ENCODE data around the gene ERC1. TPM values are rescaled to one million over a fixed set of nuclear protein-coding genes. Genes with fewer than 3 reads are reported as not detected.

Gene ERC1
- total RNA-seq, 2 experiments from 2014 or later, result 21.7 to 27.0 TPM

- ChIA-PET POLR2A (interaction anchor here (0.8 kb wide), 1 partner anchor 260 kb away, joined by 3 read pairs; no protein-coding TSS in a partner anchor), CTCF (no interaction called here)
- H3K4me3 Mint-ChIP-seq, result no peak overlapping the region
- TF ChIP-seq, protein P1, sequence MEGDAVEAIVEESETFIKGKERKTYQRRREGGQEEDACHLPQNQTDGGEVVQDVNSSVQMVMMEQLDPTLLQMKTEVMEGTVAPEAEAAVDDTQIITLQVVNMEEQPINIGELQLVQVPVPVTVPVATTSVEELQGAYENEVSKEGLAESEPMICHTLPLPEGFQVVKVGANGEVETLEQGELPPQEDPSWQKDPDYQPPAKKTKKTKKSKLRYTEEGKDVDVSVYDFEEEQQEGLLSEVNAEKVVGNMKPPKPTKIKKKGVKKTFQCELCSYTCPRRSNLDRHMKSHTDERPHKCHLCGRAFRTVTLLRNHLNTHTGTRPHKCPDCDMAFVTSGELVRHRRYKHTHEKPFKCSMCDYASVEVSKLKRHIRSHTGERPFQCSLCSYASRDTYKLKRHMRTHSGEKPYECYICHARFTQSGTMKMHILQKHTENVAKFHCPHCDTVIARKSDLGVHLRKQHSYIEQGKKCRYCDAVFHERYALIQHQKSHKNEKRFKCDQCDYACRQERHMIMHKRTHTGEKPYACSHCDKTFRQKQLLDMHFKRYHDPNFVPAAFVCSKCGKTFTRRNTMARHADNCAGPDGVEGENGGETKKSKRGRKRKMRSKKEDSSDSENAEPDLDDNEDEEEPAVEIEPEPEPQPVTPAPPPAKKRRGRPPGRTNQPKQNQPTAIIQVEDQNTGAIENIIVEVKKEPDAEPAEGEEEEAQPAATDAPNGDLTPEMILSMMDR (IDR thresholded peaks at IDR 0.05), result no peak
- no peak for DNase-seq
- H3K27ac Mint-ChIP-seq, result no peak overlapping the region
- intact Hi-C loops (cut with micrococcal nuclease), result no loop called here
- peaks cover 18% of the 10 kb centered on the region for H3K4me1 Mint-ChIP-seq (ENCODE audit: low read depth)
- no peaks in the 10 kb centered on the region for H3K27me3 Mint-ChIP-seq
- H3K36me3 Mint-ChIP-seq (ENCODE audit: low read depth), result peaks cover 5% of the 10 kb centered on the region
- ATAC-seq, result no peak
- no peaks in the 10 kb centered on the region for H3K9me3 Mint-ChIP-seq
Observed at GRCh38 chr12:1273051-1273450, 282.0 kb downstream of the ERC1 start.

DNA sequence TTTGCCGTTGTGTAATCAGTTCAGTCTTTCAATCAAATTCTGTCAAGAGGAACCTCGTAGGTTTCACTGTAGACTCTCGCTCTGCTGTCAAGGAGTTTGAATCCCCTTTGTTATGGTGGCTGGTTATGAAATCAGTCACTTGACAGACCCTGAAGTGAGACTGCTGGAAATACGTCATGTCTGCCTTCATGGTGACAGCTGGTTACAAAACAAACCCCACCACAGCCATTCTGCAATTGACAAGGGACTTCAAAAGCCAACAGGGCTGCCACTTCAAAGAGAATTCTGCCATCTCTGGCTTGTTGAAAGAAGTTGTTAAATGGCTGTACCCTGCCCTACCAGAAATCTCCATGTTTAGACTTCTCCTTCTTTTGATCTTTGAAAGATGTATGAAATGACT is 286.9 kb downstream of the ERC1 start:
- TF ChIP-seq, protein P1 (IDR thresholded peaks at IDR 0.05), result no peak
- Mint-ChIP-seq H3K4me1 (ENCODE audit: low read depth) (peaks cover 19% of the 10 kb centered on the region), H3K9me3 (no peaks in the 10 kb centered on the region), H3K27ac (peak overlapping the region; percentile 14), H3K36me3 (ENCODE audit: low read depth) (peaks cover 7% of the 10 kb centered on the region), H3K27me3 (no peaks in the 10 kb centered on the region), H3K4me3 (no peak overlapping the region)
- ChIA-PET POLR2A (no interaction called here), CTCF (no interaction called here)
- peak; percentile 92 for ATAC-seq
- DNase-seq, result peak; percentile 64
- intact Hi-C loops (cut with micrococcal nuclease), result no loop called here

- Mint-ChIP-seq H3K27me3 (no peaks in the 10 kb centered on the region), H3K36me3 (ENCODE audit: low read depth) (peaks cover 7% of the 10 kb centered on the region), H3K4me3 (no peak overlapping the region), H3K9me3 (no peaks in the 10 kb centered on the region), H3K27ac (no peak overlapping the region), H3K4me1 (ENCODE audit: low read depth) (peaks cover 19% of the 10 kb centered on the region)
- intact Hi-C loops (cut with micrococcal nuclease), result no loop called here
- POLR2A ChIA-PET, result no interaction called here
- TF ChIP-seq, protein P1 (IDR thresholded peaks at IDR 0.05), result no peak
- ATAC-seq (no peak), DNase-seq (no peak)
- CTCF ChIA-PET, result interaction anchor here (1.3 kb wide), 1 partner anchor 153 kb away, joined by 3 read pairs; no protein-coding TSS in a partner anchor
Observed at GRCh38 chr12:1279050-1279449, 288.0 kb downstream of the ERC1 start.

GRCh38 chr12:1280059-1280458 is 289.0 kb downstream of the ERC1 start:
- H3K4me3 Mint-ChIP-seq, result no peak overlapping the region
- H3K27ac Mint-ChIP-seq, result no peak overlapping the region
- H3K9me3 Mint-ChIP-seq, result no peaks in the 10 kb centered on the region
- no peak for DNase-seq
- TF ChIP-seq, protein P1 (IDR thresholded peaks at IDR 0.05), result no peak
- no peak for ATAC-seq
- peaks cover 18% of the 10 kb centered on the region for H3K4me1 Mint-ChIP-seq (ENCODE audit: low read depth)
- no peaks in the 10 kb centered on the region for H3K27me3 Mint-ChIP-seq
- H3K36me3 Mint-ChIP-seq (ENCODE audit: low read depth), result peaks cover 5% of the 10 kb centered on the region
- ChIA-PET POLR2A (interaction anchor here (0.6 kb wide), 1 partner anchor 406 kb away, joined by 3 read pairs; no protein-coding TSS in a partner anchor), CTCF (no interaction called here)
- intact Hi-C loops (cut with micrococcal nuclease), result no loop called here

DNA sequence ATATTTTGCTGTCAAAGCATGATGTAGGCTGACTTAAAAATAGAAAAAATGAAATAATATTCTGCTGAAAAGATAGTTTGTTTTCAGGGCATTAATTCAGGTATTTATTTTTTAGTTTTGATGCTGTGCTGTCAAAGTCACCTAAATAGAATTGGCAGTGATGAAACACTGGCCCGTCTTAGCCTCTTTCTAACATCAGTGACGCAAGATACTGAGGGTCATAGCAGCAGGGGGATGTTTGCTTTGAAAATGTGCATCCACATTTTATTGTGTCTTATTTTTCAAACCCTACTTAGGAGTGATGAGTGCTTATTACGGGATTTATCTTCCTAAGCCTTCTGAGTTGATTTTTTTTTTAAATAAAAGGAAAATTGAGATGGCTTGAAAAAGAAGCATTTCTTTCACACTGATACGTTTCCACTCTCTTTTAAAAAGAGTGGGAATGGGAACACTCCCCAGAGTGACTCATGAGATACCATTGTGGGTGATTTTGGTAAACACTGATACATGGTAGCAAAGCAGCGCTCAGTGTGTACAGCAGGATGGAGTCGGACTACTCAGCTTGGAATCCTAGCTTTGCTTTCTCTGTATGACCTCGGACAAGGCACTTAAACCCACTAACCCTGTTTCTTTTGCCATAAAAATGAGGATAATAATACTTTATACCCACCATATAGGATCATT is 290.8 kb downstream of the ERC1 start:
- ATAC-seq, result no peak
- POLR2A ChIA-PET, result no interaction called here
- Mint-ChIP-seq H3K27me3 (no peaks in the 10 kb centered on the region), H3K4me1 (ENCODE audit: low read depth) (peaks cover 18% of the 10 kb centered on the region), H3K9me3 (no peaks in the 10 kb centered on the region), H3K27ac (no peak overlapping the region), H3K4me3 (no peak overlapping the region), H3K36me3 (ENCODE audit: low read depth) (peaks cover 3% of the 10 kb centered on the region)
- intact Hi-C loops (cut with micrococcal nuclease), result no loop called here
- CTCF ChIA-PET, result no interaction called here
- DNase-seq, result no peak
- TF ChIP-seq, protein P1 (IDR thresholded peaks at IDR 0.05), result no peak

Measured in activated CD8-positive, alpha-beta T cell treated with anti-CD3 and anti-CD28 coated beads for 36 hours (primary cell).